C4-2B (cell line): ENCODE results near the gene LILRB4.

Source experiments
- ZFX ChIP-seq: fragments of 450-650 bp; IDR thresholded peaks from 2 replicates; pipeline ENCODE4 v1.6.1; 2017
- TF ChIP-seq, protein P1 (sequence below): fragments of 450-650 bp; conservative IDR thresholded peaks from 2 replicates; pipeline ENCODE4 v1.5.1; 2017; ENCODE audit warnings: mild to moderate bottlenecking

DNA sequence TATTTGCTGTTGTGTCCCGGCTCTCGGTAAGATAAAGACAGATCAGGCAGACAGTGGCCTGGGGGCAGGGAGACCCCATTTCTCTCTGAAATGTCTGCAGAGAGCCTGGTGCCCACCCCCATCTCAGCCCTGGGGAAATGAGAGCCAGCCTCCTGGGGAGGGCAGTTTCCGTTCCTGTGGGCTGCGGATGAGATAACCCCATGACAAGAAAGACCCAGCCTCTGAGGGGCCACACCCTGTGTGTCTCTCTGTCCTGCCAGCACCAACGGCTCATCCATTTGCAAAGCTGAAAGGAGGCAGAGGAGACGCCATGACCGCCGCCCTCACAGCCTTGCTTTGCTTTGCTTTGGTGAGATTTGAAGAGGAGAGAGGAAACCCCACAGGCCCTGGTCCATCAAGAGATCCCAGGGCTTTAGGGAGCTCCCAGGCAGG lies 33.3 kb downstream of the LILRB4 start:
- TF ChIP-seq, protein P1, sequence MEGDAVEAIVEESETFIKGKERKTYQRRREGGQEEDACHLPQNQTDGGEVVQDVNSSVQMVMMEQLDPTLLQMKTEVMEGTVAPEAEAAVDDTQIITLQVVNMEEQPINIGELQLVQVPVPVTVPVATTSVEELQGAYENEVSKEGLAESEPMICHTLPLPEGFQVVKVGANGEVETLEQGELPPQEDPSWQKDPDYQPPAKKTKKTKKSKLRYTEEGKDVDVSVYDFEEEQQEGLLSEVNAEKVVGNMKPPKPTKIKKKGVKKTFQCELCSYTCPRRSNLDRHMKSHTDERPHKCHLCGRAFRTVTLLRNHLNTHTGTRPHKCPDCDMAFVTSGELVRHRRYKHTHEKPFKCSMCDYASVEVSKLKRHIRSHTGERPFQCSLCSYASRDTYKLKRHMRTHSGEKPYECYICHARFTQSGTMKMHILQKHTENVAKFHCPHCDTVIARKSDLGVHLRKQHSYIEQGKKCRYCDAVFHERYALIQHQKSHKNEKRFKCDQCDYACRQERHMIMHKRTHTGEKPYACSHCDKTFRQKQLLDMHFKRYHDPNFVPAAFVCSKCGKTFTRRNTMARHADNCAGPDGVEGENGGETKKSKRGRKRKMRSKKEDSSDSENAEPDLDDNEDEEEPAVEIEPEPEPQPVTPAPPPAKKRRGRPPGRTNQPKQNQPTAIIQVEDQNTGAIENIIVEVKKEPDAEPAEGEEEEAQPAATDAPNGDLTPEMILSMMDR = no peak
- no peak for TF ChIP-seq ZFX
